Transverse colon (tissue), 4 donors: Measurements from ENCODE around the gene INPP4B. TPM values are rescaled to one million over a fixed set of nuclear protein-coding genes. Genes with fewer than 3 reads are reported as not detected.

Experiments
- DNase-seq: peaks from one replicate; pipeline ENCODE4 v3.0.0-alpha.2; 2019
- H3K27ac ChIP-seq, 4 donors: fragments of 200-600 bp; sonication (generic); 2 replicates each; pipeline ENCODE4 v1.5.1; 2016 to 2018; ENCODE audit warnings: inconsistent platforms in 4 of 4
- H3K27me3 ChIP-seq: fragments of 200-600 bp; sonication (generic); 2 replicates; pipeline ENCODE4 v1.5.1; 2017; ENCODE audit warnings: inconsistent platforms
- H3K36me3 ChIP-seq, 4 donors: fragments of 200-600 bp; sonication (generic); 2 replicates each; pipeline ENCODE4 v1.5.1; 2017 to 2019; ENCODE audit warnings: inconsistent platforms in 4 of 4
- H3K4me1 ChIP-seq, 4 donors: fragments of 200-600 bp; sonication (generic); 2 replicates each; pipeline ENCODE4 v1.5.1; 2017 to 2020; ENCODE audit warnings: inconsistent platforms in 4 of 4
- H3K4me3 ChIP-seq, 4 donors: fragments of 200-600 bp; sonication (generic); 1 replicate in 1 of 4; 2 replicates in 3 of 4; pipeline versions ENCODE4 v1.5.1 to v1.6.1; 2017 to 2019; ENCODE audit warnings: inconsistent platforms in 4 of 4
- H3K9me3 ChIP-seq, 2 donors: fragments of 200-600 bp; sonication (generic); 2 replicates each; pipeline ENCODE4 v1.5.1; 2017 to 2019; ENCODE audit warnings: inconsistent platforms in 2 of 2
- EP300 ChIP-seq: sonication (generic); formaldehyde crosslinking; IDR thresholded peaks from one replicate; pipeline ENCODE4 v1.6.1; 2017; ENCODE audit warnings: antibody characterized with exemption, low read depth
- POLR2A ChIP-seq: fragments of 450-650 bp; IDR thresholded peaks from one replicate; pipeline ENCODE4 v1.6.1; 2016; ENCODE audit warnings: antibody characterized with exemption, mild to moderate bottlenecking, moderate library complexity
- POLR2AphosphoS5 ChIP-seq, 3 donors: sonication (generic); formaldehyde crosslinking; IDR thresholded peaks; one replicate each; pipeline ENCODE4 v1.6.1; 2016; ENCODE audit warnings: antibody characterized with exemption in 3 of 3
- WGBS, 2 donors: methylation state at CpG; one replicate each; pipeline ENCODE4 v1.1.5; 2018; ENCODE audit warnings: low coverage in 1 of 2; 5-methylcytosine and 5-hydroxymethylcytosine counted together
- in situ Hi-C, 4 donors: fragments of 200-750 bp; cut with MboI; loops; one replicate each; pipeline versions ENCODE4 v1.15.0 to v1.15.1; 2017; ENCODE audit warnings: low sequenced_read_pairs in 3 of 4, low pct_ligation_motif_present in 1 of 4, low pct_unique_long_range_greater_than_20kb in 1 of 4
- intact Hi-C: fragments of 100-400 bp; cut with DNase I; formaldehyde crosslinking; loops from one replicate; pipeline ENCODE4 v1.15.1; 2023; ENCODE audit warnings: low total_unique reads
- total RNA-seq, 4 donors: library from RNA; depleted of rRNA; stranded (reverse); fragments of >200 nt; gene quantifications; one replicate each; pipeline ENCODE4 v1.1.0, GENCODE V29; 2016
- TF ChIP-seq, protein P1 (sequence below), 5 experiments: fragments of 200-600 bp in 3 of 5; fragments of 450-650 bp in 2 of 5; sonication (generic) in 3 of 5; IDR thresholded peaks; 1 replicate in 2 of 5; 2 replicates in 3 of 5; pipeline ENCODE4 v1.5.1; 2016 to 2017; ENCODE audit warnings: antibody characterized with exemption in 5 of 5, inconsistent platforms in 3 of 5, mild to moderate bottlenecking in 2 of 5, moderate library complexity in 1 of 5

INPP4B gene
- total RNA-seq, 4 donors from 2014 or later, result 18.3 to 33.8 (median 31.4) TPM

DNA sequence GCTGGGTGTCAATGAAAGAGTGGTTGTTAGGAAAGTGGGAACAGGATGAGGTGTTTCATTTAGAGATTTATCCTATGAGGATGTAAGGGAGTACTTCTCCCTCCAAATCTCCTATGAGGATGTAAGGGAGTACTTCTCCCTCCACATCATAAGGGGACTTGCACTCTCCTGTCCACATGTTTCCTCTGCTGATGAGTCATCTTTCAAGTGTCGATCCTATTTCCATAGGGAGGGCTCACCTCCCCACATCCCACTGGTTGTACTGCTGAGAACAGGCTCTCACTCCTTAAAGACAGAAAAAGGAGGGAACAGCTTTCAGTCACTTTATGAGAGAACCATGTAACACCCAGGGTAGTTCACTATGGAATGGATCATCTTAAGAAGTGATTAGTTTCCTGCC, 65.0 kb downstream of the INPP4B start:
- in situ Hi-C loops (no loop called here), intact Hi-C loops (no loop called here)
- 50% methylated on average over 1 of the region's 1 CpG; no CpG with 5 or more reads in 1 of the 2 donors for WGBS, 2 donors
- peaks cover 0 to 12% (median 0%) of the 10 kb centered on the region in 4 donors for H3K4me1 ChIP-seq
- no peak overlapping the region for H3K4me3 ChIP-seq
- H3K9me3 ChIP-seq, result no peaks in the 10 kb centered on the region
- no peak for TF ChIP-seq EP300
- TF ChIP-seq POLR2AphosphoS5 (IDR thresholded peaks at IDR 0.05), result no peak
- no peak for TF ChIP-seq POLR2A
- TF ChIP-seq, protein P1, sequence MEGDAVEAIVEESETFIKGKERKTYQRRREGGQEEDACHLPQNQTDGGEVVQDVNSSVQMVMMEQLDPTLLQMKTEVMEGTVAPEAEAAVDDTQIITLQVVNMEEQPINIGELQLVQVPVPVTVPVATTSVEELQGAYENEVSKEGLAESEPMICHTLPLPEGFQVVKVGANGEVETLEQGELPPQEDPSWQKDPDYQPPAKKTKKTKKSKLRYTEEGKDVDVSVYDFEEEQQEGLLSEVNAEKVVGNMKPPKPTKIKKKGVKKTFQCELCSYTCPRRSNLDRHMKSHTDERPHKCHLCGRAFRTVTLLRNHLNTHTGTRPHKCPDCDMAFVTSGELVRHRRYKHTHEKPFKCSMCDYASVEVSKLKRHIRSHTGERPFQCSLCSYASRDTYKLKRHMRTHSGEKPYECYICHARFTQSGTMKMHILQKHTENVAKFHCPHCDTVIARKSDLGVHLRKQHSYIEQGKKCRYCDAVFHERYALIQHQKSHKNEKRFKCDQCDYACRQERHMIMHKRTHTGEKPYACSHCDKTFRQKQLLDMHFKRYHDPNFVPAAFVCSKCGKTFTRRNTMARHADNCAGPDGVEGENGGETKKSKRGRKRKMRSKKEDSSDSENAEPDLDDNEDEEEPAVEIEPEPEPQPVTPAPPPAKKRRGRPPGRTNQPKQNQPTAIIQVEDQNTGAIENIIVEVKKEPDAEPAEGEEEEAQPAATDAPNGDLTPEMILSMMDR (IDR thresholded peaks at IDR 0.05), result no peak
- H3K27me3 ChIP-seq, result no peaks in the 10 kb centered on the region
- H3K27ac ChIP-seq, result no peak overlapping the region
- DNase-seq, result no peak
- no peaks in the 10 kb centered on the region for H3K36me3 ChIP-seq

DNA sequence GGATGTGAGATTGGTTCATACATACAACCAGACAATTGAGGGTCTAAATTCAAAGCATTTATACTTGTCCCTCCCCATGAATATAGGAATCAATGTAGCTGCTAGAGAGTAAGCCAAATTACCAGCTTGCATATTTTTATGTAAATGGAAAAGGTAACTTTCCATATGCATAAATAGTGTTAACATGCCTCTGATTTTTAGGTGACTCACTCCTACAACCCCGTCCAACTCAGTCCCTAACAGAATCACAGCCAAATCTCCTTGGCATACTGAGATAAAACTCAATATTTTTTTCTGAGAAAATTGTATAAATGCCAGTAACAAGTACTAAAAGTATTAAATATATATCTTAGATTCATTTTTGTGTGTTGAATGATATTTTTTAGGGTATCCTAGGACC, 67.2 kb downstream of the INPP4B start:
- in situ Hi-C loops, result no loop called here

DNA sequence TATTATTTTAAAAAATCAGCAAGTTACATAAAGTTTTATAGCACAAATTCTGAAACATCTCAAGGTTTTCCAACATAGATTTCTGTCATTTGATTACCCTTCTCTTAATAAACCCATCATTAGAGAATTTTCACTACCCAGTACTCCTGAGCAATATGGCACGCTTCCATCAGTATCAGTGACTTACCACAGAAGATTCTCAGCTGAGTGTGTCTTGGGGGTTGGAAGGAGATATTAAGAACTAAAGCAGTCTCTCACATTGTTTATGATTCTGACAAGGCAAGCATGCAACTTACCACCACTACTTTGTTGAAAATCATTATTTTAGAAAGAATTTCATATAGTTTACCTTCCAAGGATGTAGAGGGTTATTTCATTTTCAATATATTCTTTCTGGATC, 67.7 kb downstream of the INPP4B start:
- TF ChIP-seq POLR2AphosphoS5 (IDR thresholded peaks at IDR 0.05) (no peak), EP300 (no peak), POLR2A (no peak)
- TF ChIP-seq, protein P1 (IDR thresholded peaks at IDR 0.05), result no peak
- Histone ChIP-seq H3K27me3 (no peaks in the 10 kb centered on the region), H3K4me3 (no peak overlapping the region), H3K36me3 (no peaks in the 10 kb centered on the region), H3K4me1 (peaks cover 0 to 12% (median 0%) of the 10 kb centered on the region in 4 donors), H3K27ac (no peak overlapping the region), H3K9me3 (no peaks in the 10 kb centered on the region)
- no peak for DNase-seq
- in situ Hi-C loops, result no loop called here
- WGBS, 2 donors, result 67 to 93% methylated on average over 1 of the region's 1 CpG
- intact Hi-C loops, result no loop called here

More for the DNA sequence above, 67.2 kb downstream of the INPP4B start:
- H3K9me3 ChIP-seq, result no peaks in the 10 kb centered on the region
- intact Hi-C loops, result no loop called here
- peaks cover 0 to 12% (median 0%) of the 10 kb centered on the region in 4 donors for H3K4me1 ChIP-seq
- no peak for DNase-seq
- 56 to 62% methylated on average over 1 of the region's 1 CpG for WGBS, 2 donors
- H3K36me3 ChIP-seq, result no peaks in the 10 kb centered on the region
- TF ChIP-seq POLR2AphosphoS5 (IDR thresholded peaks at IDR 0.05), result no peak
- TF ChIP-seq POLR2A, result no peak
- TF ChIP-seq, protein P1 (IDR thresholded peaks at IDR 0.05), result no peak
- no peak for TF ChIP-seq EP300
- no peaks in the 10 kb centered on the region for H3K27me3 ChIP-seq
- H3K27ac ChIP-seq, result no peak overlapping the region
- H3K4me3 ChIP-seq, result no peak overlapping the region

DNA sequence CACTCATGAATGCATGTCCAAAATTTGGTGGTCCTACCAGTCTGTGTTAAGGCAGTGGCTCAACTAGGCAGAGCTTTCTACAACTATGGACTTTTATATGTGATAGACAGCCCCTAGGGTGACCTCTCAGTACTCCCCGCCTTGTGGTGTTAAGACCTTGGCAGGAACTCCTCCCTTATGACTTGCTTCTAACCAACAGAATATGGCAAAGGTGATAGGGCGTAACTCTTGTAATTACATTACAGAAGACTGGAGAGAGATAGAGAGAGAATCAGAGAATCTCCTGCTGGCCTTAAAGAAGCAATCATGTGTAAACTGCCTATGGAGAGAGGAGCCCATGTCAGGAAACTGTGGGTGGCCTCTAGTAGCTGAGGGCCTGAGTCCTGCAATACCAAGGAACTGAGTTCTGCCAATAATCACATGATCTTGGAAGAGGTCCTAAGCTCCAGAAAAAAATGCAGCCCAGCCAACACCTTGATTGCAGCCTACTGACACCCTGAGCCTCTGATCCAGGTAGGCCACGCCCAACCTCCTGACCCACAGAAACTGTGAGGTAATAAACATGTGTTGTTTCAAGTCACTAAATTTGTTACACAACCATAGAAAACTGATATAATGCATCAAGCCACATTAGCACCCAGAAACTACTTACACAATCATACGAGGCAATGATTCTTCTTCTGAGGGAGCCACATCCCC, 68.9 kb downstream of the INPP4B start:
- Histone ChIP-seq H3K4me3 (no peak overlapping the region), H3K36me3 (no peaks in the 10 kb centered on the region), H3K27me3 (no peaks in the 10 kb centered on the region), H3K27ac (no peak overlapping the region), H3K9me3 (no peaks in the 10 kb centered on the region), H3K4me1 (peaks cover 0 to 12% (median 0%) of the 10 kb centered on the region in 4 donors)
- TF ChIP-seq POLR2A (no peak), POLR2AphosphoS5 (IDR thresholded peaks at IDR 0.05) (no peak), EP300 (no peak)
- TF ChIP-seq, protein P1 (IDR thresholded peaks at IDR 0.05), result no peak
- intact Hi-C loops (no loop called here), in situ Hi-C loops (no loop called here)
- peak; percentile 47 for DNase-seq
- 70 to 71% methylated on average over 2 to 4 of the region's 4 CpGs for WGBS, 2 donors
